ENCODE results near the gene TSHZ2.
"Not testable (repeated sequence)": the region's sequence is repeated elsewhere in the genome, so short reads cannot be mapped to it uniquely, and the experiment has no call there.

- not testable (repeated sequence) for TF ChIP-seq GATAD2A (IDR thresholded peaks at IDR 0.05); POLR2AphosphoS5 (IDR thresholded peaks at IDR 0.05; ENCODE audit: control insufficient read depth, insufficient read depth, low read depth, low read length); CTCF (IDR thresholded peaks at IDR 0.05 in 2 of 3, conservative IDR thresholded peaks at IDR 0.05 in 1 of 3; ENCODE audit: insufficient read depth in 2 of 3, low read depth in 1 of 3, low read length in 3 of 3); ZNF347 (CRISPR knock-in tag; IDR thresholded peaks at IDR 0.05; ENCODE audit: low read depth)
Observed at GRCh38 chr20:53436927-53437326, 464.8 kb downstream of the TSHZ2 start.
